H1 (cell line): Measurements from ENCODE around the gene ATP6V1B1.

Source experiments
- CTCF ChIP-seq, 3 experiments: IDR thresholded peaks; 1 replicate in 2 of 3; 2 replicates in 1 of 3; pipeline versions ENCODE4 v1.5.1 to v1.6.1; 2011; ENCODE audit warnings: low read length in 3 of 3, mild to moderate bottlenecking in 3 of 3, inconsistent platforms in 2 of 3, low read depth in 1 of 3, moderate library complexity in 1 of 3; ENCODE audit not compliant: insufficient read depth in 1 of 3; ENCODE audit errors: control extremely low read depth in 1 of 3
- KDM5A ChIP-seq: fragments of 200-600 bp; IDR thresholded peaks from 2 replicates; pipeline ENCODE4 v1.7.1; 2012; ENCODE audit warnings: mild to moderate bottlenecking, low read length, inconsistent platforms, mixed read lengths
- POLR2A ChIP-seq, 2 experiments: IDR thresholded peaks; 1 replicate in 1 of 2; 2 replicates in 1 of 2; pipeline ENCODE4 v1.6.1; 2011; ENCODE audit warnings: low read depth in 2 of 2, low read length in 2 of 2, mild to moderate bottlenecking in 2 of 2; ENCODE audit errors: control extremely low read depth in 1 of 2

- TF ChIP-seq POLR2A (IDR thresholded peaks at IDR 0.05; ENCODE audit: control extremely low read depth in 1 of 2, low read depth in 2 of 2, low read length in 2 of 2) (no peak), KDM5A (no peak), CTCF (IDR thresholded peaks at IDR 0.05; ENCODE audit: control extremely low read depth in 1 of 3, insufficient read depth in 1 of 3, low read depth in 1 of 3, low read length in 3 of 3) (no peak)
Measured at GRCh38 chr2:70992945-70993853, 57.5 kb downstream of the ATP6V1B1 start.
